Mesothelial cell of epicardium (in vitro differentiated cells): ENCODE results near the gene AKT1. TPM values are rescaled to one million over a fixed set of nuclear protein-coding genes. Genes with fewer than 3 reads are reported as not detected.
"Not testable (repeated sequence)": the region's sequence is repeated elsewhere in the genome, so short reads cannot be mapped to it uniquely, and the experiment has no call there.

Experiments used
- DNase-seq, 2 experiments: peaks; one replicate each; pipeline ENCODE4 v3.0.0; 2021; ENCODE audit warnings: low spot score in 2 of 2; ENCODE audit not compliant: unreplicated experiment in 2 of 2
- H3K27ac Mint-ChIP-seq: 2 replicates; pipeline ENCODE4 v1.8.0; 2021; ENCODE audit warnings: mixed read lengths
- H3K27me3 Mint-ChIP-seq: 2 replicates; pipeline ENCODE4 v1.8.0; 2021; ENCODE audit warnings: low read depth, mixed read lengths
- H3K36me3 Mint-ChIP-seq: 2 replicates; pipeline ENCODE4 v1.8.0; 2021; ENCODE audit warnings: mixed read lengths
- H3K4me1 Mint-ChIP-seq: 2 replicates; pipeline ENCODE4 v1.8.0; 2021; ENCODE audit warnings: mixed read lengths
- H3K4me3 Mint-ChIP-seq: 2 replicates; pipeline ENCODE4 v1.8.0; 2021; ENCODE audit warnings: mild to moderate bottlenecking, moderate library complexity, mixed read lengths
- H3K9me3 Mint-ChIP-seq: 2 replicates; pipeline ENCODE4 v1.8.0; 2021; ENCODE audit warnings: mixed read lengths
- total RNA-seq: library from RNA; stranded (reverse); gene quantifications from 3 replicates; pipeline ENCODE4 v1.2.1, GENCODE V29; 2021
- TF ChIP-seq, protein P1 (sequence below): fragments of 200-600 bp; sonication (generic); IDR thresholded peaks from one replicate; pipeline ENCODE4 v1.5.0; 2021; ENCODE audit warnings: antibody characterized with exemption; ENCODE audit not compliant: unreplicated experiment

AKT1 gene
- total RNA-seq, 1 donor from 2014 or later = 122 TPM

DNA sequence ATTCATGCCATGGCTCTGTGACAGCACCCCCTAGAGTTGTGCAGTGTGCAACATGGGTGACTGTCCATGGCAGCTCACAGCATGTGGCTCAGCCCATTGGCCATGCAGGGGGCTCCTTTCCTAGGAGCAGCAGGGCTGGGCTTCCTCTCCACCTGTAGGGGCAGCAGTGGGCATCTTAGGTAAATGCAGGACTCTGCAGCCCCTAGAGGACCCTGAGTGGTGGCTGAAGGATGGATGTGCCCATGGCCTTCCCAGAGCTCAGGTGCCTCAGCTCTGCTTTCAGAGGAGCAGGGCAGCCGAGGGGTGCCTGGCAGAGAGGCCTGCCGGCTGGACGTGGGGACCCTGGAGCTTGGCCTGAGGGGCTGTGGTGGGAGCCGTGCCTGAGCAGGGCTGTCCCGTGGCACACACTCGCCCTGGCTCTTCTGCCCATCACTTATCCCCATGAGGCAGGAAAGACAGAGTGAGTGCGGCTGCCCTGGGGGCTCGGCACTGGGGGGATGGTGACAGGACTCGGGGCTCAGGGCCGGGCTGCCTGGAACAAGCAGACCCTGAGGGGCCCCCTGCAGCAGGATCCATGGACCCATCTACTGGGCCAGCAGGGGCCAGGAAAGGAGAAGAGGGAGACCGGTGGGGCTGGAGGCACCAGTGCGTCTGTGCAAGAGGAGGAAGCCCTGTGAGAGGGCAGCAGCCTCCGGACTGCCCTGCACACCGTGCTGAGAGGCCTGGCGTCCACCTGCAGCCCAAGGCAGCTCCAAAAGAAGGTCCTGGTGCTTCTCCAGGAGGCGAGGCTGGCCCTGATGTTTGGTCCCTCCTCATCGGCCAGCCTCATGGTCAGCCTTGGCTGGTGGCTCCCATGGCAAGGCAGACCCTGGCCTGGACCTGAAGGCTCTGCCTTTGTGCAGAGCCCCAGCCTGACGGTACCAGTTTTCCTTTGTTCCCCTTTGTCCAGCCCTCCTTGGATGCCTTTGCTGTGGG lies 63.9 kb downstream of the AKT1 start:
- Mint-ChIP-seq H3K27me3 (peaks cover 5% of the 10 kb centered on the region), H3K4me3 (no peak overlapping the region), H3K9me3 (no peaks in the 10 kb centered on the region), H3K4me1 (no peaks in the 10 kb centered on the region), H3K27ac (no peak overlapping the region), H3K36me3 (no peaks in the 10 kb centered on the region)
- DNase-seq = no peak
- TF ChIP-seq, protein P1, sequence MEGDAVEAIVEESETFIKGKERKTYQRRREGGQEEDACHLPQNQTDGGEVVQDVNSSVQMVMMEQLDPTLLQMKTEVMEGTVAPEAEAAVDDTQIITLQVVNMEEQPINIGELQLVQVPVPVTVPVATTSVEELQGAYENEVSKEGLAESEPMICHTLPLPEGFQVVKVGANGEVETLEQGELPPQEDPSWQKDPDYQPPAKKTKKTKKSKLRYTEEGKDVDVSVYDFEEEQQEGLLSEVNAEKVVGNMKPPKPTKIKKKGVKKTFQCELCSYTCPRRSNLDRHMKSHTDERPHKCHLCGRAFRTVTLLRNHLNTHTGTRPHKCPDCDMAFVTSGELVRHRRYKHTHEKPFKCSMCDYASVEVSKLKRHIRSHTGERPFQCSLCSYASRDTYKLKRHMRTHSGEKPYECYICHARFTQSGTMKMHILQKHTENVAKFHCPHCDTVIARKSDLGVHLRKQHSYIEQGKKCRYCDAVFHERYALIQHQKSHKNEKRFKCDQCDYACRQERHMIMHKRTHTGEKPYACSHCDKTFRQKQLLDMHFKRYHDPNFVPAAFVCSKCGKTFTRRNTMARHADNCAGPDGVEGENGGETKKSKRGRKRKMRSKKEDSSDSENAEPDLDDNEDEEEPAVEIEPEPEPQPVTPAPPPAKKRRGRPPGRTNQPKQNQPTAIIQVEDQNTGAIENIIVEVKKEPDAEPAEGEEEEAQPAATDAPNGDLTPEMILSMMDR = no peak

DNA sequence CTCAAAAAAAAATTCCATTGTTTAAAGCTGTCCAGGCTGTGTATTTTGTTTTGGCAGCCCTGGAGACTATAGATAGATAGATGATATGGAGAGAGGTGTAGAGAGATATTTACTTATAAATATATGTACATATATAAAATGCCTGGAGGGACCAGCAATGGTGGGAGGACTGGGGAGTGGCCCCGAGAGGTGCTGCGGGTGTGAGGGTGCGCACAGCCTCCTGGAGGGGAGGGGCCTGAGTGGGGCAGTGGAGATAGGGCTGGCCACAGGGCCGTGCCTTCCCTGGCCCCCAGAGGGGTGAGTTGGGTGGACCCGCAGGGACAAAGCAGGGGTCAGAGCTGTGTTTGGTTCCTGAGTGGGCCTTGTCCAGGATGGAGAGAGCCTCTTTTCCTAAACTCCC lies 65.1 kb downstream of the AKT1 start:
- Mint-ChIP-seq H3K4me3 (no peak overlapping the region), H3K36me3 (no peaks in the 10 kb centered on the region), H3K27me3 (peaks cover 5% of the 10 kb centered on the region), H3K9me3 (no peaks in the 10 kb centered on the region), H3K27ac (no peak overlapping the region), H3K4me1 (peaks cover under 1% of the 10 kb centered on the region)
- DNase-seq = no peak
- TF ChIP-seq, protein P1 = no peak

DNA sequence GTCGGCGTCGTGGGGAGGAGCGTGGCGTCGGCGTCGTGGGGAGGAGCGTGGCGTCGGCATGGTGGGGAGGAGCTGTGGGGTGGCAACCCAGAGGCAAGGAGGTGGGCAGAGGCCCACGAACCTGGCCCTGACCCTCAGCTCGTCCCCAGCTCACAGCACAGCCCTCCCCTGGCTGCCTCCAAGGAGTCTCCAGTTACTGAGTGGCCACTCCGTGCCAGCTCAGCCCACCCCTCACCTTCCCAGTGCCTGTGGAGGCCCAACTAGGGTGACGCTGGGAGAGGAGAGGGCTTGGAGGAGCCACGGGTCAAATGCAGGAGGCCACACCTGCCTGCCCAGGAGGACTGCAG lies 65.7 kb downstream of the AKT1 start:
- Mint-ChIP-seq H3K4me1 (peaks cover 5% of the 10 kb centered on the region), H3K4me3 (no peak overlapping the region), H3K36me3 (no peaks in the 10 kb centered on the region), H3K9me3 (no peaks in the 10 kb centered on the region), H3K27ac (no peak overlapping the region), H3K27me3 (peaks cover 5% of the 10 kb centered on the region)
- DNase-seq = no peak
- TF ChIP-seq, protein P1 = no peak

DNA sequence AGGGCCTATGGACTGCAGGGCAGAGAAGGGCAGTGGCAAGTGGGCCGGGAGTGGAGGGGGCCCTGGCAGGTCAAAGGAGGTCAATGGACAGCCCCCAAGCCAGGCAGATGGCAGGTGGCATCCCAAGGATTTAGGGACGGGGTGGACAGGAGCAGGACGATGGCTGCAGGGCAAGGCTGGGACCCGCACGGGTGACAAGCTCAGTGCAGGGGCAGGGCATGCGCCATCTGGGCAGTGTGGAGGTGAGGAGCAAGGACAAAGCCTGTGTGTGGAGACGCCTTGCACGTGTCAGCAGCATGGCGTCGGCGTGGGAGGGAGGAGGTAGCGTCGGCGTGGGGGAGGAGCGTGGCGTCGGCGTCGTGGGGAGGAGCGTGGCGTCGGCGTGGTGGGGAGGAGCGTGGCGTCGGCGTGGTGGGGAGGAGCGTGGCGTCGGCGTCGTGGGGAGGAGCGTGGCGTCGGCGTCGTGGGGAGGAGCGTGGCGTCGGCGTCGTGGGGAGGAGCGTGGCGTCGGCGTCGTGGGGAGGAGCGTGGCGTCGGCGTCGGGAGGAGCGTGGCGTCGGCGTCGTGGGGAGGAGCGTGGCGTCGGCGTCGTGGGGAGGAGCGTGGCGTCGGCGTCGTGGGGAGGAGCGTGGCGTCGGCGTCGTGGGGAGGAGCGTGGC lies 66.2 kb downstream of the AKT1 start:
- not testable (repeated sequence) for H3K4me3 Mint-ChIP-seq, H3K27me3 Mint-ChIP-seq, DNase-seq, H3K4me1 Mint-ChIP-seq, H3K9me3 Mint-ChIP-seq, H3K36me3 Mint-ChIP-seq
- peak overlapping the region; percentile 59 for H3K27ac Mint-ChIP-seq

DNA sequence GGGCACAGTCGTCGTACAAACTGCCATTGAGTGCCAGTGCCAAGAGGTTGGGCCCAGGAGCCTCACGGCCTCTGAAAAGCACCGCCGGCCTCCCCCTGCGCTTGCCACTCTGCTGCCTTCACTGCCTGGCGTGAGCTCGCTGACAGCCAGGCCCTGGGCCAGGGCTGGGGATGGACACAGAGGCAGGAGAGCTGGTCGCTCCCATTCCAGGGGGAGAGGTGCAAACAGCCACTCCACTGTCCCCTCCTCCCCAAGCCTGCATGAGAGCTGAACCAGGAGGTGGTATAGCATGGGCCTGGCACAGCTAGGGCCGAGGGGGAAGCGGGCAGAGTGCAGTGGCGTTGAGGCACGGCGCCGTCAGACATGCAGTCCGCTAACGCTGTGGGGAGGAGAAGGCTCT lies 66.9 kb downstream of the AKT1 start:
- Mint-ChIP-seq H3K4me1 (peaks cover 5% of the 10 kb centered on the region), H3K36me3 (no peaks in the 10 kb centered on the region), H3K27ac (no peak overlapping the region), H3K27me3 (peaks cover 5% of the 10 kb centered on the region), H3K4me3 (no peak overlapping the region), H3K9me3 (no peaks in the 10 kb centered on the region)
- DNase-seq = no peak
- TF ChIP-seq, protein P1 = no peak
